GM12878 (cell line): ENCODE measurements around the gene ACVR1B. TPM values are rescaled to one million over a fixed set of nuclear protein-coding genes. Genes with fewer than 3 reads are reported as not detected.
A peak's percentile ranks its signal among the peaks of the same experiment; 100 is the strongest.

Experiments
- ATAC-seq: fragments of 200-7000 bp; cut with Tn5 transposase; 3 replicates; pipeline ENCODE4 v1.9.1; 2020; ENCODE audit warnings: mild to moderate bottlenecking, moderate library complexity
- BruUV-seq: library from RNA; stranded (reverse); fragments of 400-500 nt; replicated peaks from 2 replicates; lab custom pipeline; 2021; lab: Mats Ljungman, UMichigan
- CTCF ChIA-PET: fragments of 300-600 bp; sonication (Branson Sonifier 250); formaldehyde crosslinking; extraction: SDS; loops from one replicate; lab custom pipeline; 2021; ENCODE audit warnings: inconsistent platforms; lab: Yijun Ruan, JAX
- POLR2A ChIA-PET: fragments of 350-600 bp; formaldehyde crosslinking; extraction: SDS; loops from one replicate; lab custom pipeline; 2021; ENCODE audit warnings: inconsistent platforms; lab: Charles Lee
- RAD21 ChIA-PET: fragments of 300-600 bp; sonication (Branson Sonifier 250); formaldehyde crosslinking; loops from one replicate; lab custom pipeline; 2023; ENCODE audit warnings: antibody characterized with exemption; ENCODE audit not compliant: unreplicated experiment; lab: Charles Lee
- SMC1A ChIA-PET: fragments of 300-600 bp; sonication (Branson Sonifier 250); formaldehyde crosslinking; loops from one replicate; lab custom pipeline; 2023; ENCODE audit not compliant: unreplicated experiment, uncharacterized antibody; lab: Charles Lee
- DNase-seq: peaks from one replicate; pipeline ENCODE4 v3.0.0-alpha.2; 2011; ENCODE audit warnings: low read depth, low spot score
- FAIRE-seq: peaks from 3 replicates; lab custom pipeline; 2011; peaks lifted over from hg19 to GRCh38; lab: Jason Lieb, UNC
- H2AFZ ChIP-seq: 2 replicates; pipeline ENCODE4 v1.6.0; 2011; ENCODE audit warnings: low read depth, low read length, control low read depth; ENCODE audit not compliant: control insufficient read depth
- H3K27ac ChIP-seq: 2 replicates; pipeline ENCODE4 v1.5.1; 2011; ENCODE audit warnings: control low read depth; ENCODE audit not compliant: control insufficient read depth, insufficient read depth
- H3K27me3 ChIP-seq, 2 experiments: replicated peaks in 1 of 2; 2 replicates each; pipeline versions ENCODE4 v1.6.0 to v1.6.1; 2011; ENCODE audit warnings: low read length in 1 of 2; ENCODE audit not compliant: control insufficient read depth in 2 of 2, insufficient read depth in 2 of 2
- H3K36me3 ChIP-seq, 2 experiments: 2 replicates each; pipeline ENCODE4 v1.5.1; 2011; ENCODE audit warnings: low read length in 1 of 2; ENCODE audit not compliant: control insufficient read depth in 2 of 2, insufficient read depth in 2 of 2
- H3K4me1 ChIP-seq: 2 replicates; pipeline ENCODE4 v1.6.1; 2011; ENCODE audit warnings: mild to moderate bottlenecking, low read length, moderate library complexity, mixed read lengths; ENCODE audit not compliant: control insufficient read depth, insufficient read depth
- H3K4me2 ChIP-seq: 2 replicates; pipeline ENCODE4 v1.6.0; 2011; ENCODE audit warnings: control low read depth; ENCODE audit not compliant: control insufficient read depth, insufficient read depth
- H3K4me3 ChIP-seq: fragments of 200-600 bp; sonication (generic); 2 replicates; pipeline ENCODE4 v1.5.1; 2016
- H3K79me2 ChIP-seq: 2 replicates; pipeline ENCODE4 v1.6.0; 2011; ENCODE audit warnings: low read length; ENCODE audit not compliant: control insufficient read depth, insufficient read depth
- H3K9ac ChIP-seq: 2 replicates; pipeline ENCODE4 v1.8.0; 2011; ENCODE audit warnings: low read length, control low read depth, mixed read lengths; ENCODE audit not compliant: control insufficient read depth, insufficient read depth
- H3K9me3 ChIP-seq: replicated peaks from 3 replicates; pipeline ENCODE4 v1.5.1; 2011; ENCODE audit warnings: mild to moderate bottlenecking, low read length; ENCODE audit not compliant: control insufficient read depth, insufficient read depth
- H4K20me1 ChIP-seq: 2 replicates; pipeline ENCODE4 v1.6.0; 2011; ENCODE audit not compliant: control insufficient read depth, insufficient read depth
- ATF3 ChIP-seq: IDR thresholded peaks from 2 replicates; pipeline ENCODE4 v1.6.1; 2011; ENCODE audit warnings: low read depth, mild to moderate bottlenecking, low read length, moderate library complexity, borderline replicate concordance; ENCODE audit errors: extremely low read depth
- ATF7 ChIP-seq: fragments of 450-650 bp; IDR thresholded peaks from 2 replicates; pipeline ENCODE4 v1.6.1; 2016; ENCODE audit warnings: low read depth, mild to moderate bottlenecking
- BACH1 ChIP-seq: fragments of 450-650 bp; IDR thresholded peaks from 2 replicates; pipeline ENCODE4 v1.6.1; 2017; ENCODE audit warnings: mild to moderate bottlenecking, borderline replicate concordance
- BCLAF1 ChIP-seq: fragments of 450-650 bp; IDR thresholded peaks from 2 replicates; pipeline ENCODE4 v1.6.1; 2017; ENCODE audit warnings: antibody characterized with exemption, mild to moderate bottlenecking, moderate library complexity
- BRCA1 ChIP-seq: IDR thresholded peaks from 2 replicates; pipeline ENCODE4 v1.6.1; 2011; ENCODE audit warnings: low read depth, low read length, improper control_type of control experiment
- CREB1 ChIP-seq: IDR thresholded peaks from 2 replicates; pipeline ENCODE4 v1.6.1; 2012; ENCODE audit warnings: low read depth, mild to moderate bottlenecking, inconsistent platforms
- E4F1 ChIP-seq: fragments of 450-650 bp; IDR thresholded peaks from 2 replicates; pipeline ENCODE4 v1.6.1; 2018; ENCODE audit warnings: borderline replicate concordance, mild to moderate bottlenecking; ENCODE audit not compliant: partially characterized antibody
- ELK1 ChIP-seq: IDR thresholded peaks from 2 replicates; pipeline ENCODE4 v1.6.1; 2012; ENCODE audit warnings: low read depth, low read length, improper control_type of control experiment
- PBX3 ChIP-seq: IDR thresholded peaks from 2 replicates; pipeline ENCODE4 v1.6.1; 2011; ENCODE audit warnings: mild to moderate bottlenecking, low read depth, low read length, moderate library complexity; ENCODE audit not compliant: insufficient replicate concordance
- POLR2AphosphoS5 ChIP-seq: IDR thresholded peaks from 2 replicates; pipeline ENCODE4 v1.6.1; 2011; ENCODE audit warnings: mild to moderate bottlenecking, low read length, inconsistent platforms
- STAT3 ChIP-seq: IDR thresholded peaks from 2 replicates; pipeline ENCODE4 v1.6.1; 2011; ENCODE audit warnings: low read depth, low read length, improper control_type of control experiment
- WRNIP1 ChIP-seq: IDR thresholded peaks from 2 replicates; pipeline ENCODE4 v1.6.1; 2011; ENCODE audit warnings: low read depth, low read length, improper control_type of control experiment, borderline replicate concordance
- ZNF217 ChIP-seq: fragments of 450-650 bp; IDR thresholded peaks from 2 replicates; pipeline ENCODE4 v1.6.1; 2017; ENCODE audit warnings: antibody characterized with exemption, mild to moderate bottlenecking
- WGBS: methylation state at CpG from one replicate; pipeline ENCODE4 v1.1.6; 2016; ENCODE audit warnings: low lambda C conversion rate; ENCODE audit not compliant: insufficient replicate concordance, insufficient coverage; ENCODE audit errors: missing lambda C conversion rate; 5-methylcytosine and 5-hydroxymethylcytosine counted together
- in situ Hi-C: fragments of 300-500 bp; cut with MboI; formaldehyde crosslinking; loops from 9 replicates; pipeline ENCODE4 v1.14.3; 2018; ENCODE audit warnings: mixed read lengths
- intact Hi-C: fragments of 100-400 bp; cut with micrococcal nuclease; formaldehyde crosslinking; loops from one replicate; pipeline ENCODE4 v1.14.2; 2022; ENCODE audit not compliant: unreplicated experiment
- polyA plus RNA-seq, 11 experiments: library from polyadenylated mRNA; depleted of rRNA in 4 of 11; unstranded in 6 of 11; stranded (reverse) in 5 of 11; fragments of >200 nt; fragmentation: Nextera tagmentation in 4 of 11; fragmentation: Illumina TruSeq in 1 of 11; extraction: Ambion mirVana in 4 of 11; extraction: Trizol in 1 of 11; gene quantifications; 1 replicate in 1 of 11; 2 replicates in 10 of 11; pipeline versions ENCODE4 v1.2.1 to v1.2.3, GENCODE V29; 2011 to 2016; ENCODE audit warnings: inconsistent platforms in 2 of 11, missing spikeins in 2 of 11, low read depth in 1 of 11
- total RNA-seq, 4 experiments: library from RNA; depleted of rRNA in 3 of 4; stranded (reverse); fragments of >200 nt in 3 of 4; fragmentation: Illumina TruSeq in 1 of 4; extraction: Trizol in 1 of 4; gene quantifications; 2 replicates each; pipeline versions ENCODE4 v1.2.1 to v1.2.3, GENCODE V29; 2013 to 2021

ACVR1B gene
- total and polyA plus RNA-seq, 10 of the 15 experiments (the other 5 are each of a cell fraction or from before 2014, with no cell fraction given), result 0.02 to 0.69 (median 0.16) TPM; not detected in 2

- Histone ChIP-seq H2AFZ (no peak overlapping the region), H3K36me3 (no peaks in the 10 kb centered on the region), H4K20me1 (no peaks in the 10 kb centered on the region), H3K27me3 (peaks cover 9 to 21% of the 10 kb centered on the region in 2 experiments; a peak in 3 of 4 replicates), H3K9ac (no peak overlapping the region), H3K9me3 (no peaks in the 10 kb centered on the region), H3K4me1 (peaks cover 11% of the 10 kb centered on the region), H3K27ac (no peak overlapping the region), H3K4me3 (no peak overlapping the region), H3K4me2 (peak overlapping the region; percentile 44), H3K79me2 (no peaks in the 10 kb centered on the region)
- RAD21 ChIA-PET, result interaction anchor here (0.6 to 6.1 kb wide), 4 partner anchors 18 to 272 kb away, joined by 3 to 131 read pairs (median 4); no protein-coding TSS in a partner anchor
- intact Hi-C loops (no loop called here), in situ Hi-C loops (no loop called here)
- CTCF ChIA-PET, result interaction anchor here (0.9 to 11.3 kb wide), 4 partner anchors 13 to 118 kb away, joined by 3 to 412 read pairs (median 8); no protein-coding TSS in a partner anchor
- SMC1A ChIA-PET, result interaction anchor here (1.3 to 4.6 kb wide), 4 partner anchors 10 to 28 kb away, joined by 3 to 92 read pairs (median 20); no protein-coding TSS in a partner anchor
- FAIRE-seq, result peak; percentile 62
- no TSS peak for BruUV-seq
- POLR2A ChIA-PET, result interaction anchor here (0.9 kb wide), 1 partner anchor 17 kb away, joined by 3 read pairs; no protein-coding TSS in a partner anchor
- ATAC-seq, result peak; percentile 92
- WGBS, result 8% methylated on average over 28 of the region's 28 CpGs
- DNase-seq, result peak; percentile 32
- TF ChIP-seq ELK1, result no peak
- peak; percentile 35; the same call in 1 of the 2 replicates for TF ChIP-seq POLR2AphosphoS5
- no peak for TF ChIP-seq BACH1
- no peak for TF ChIP-seq ATF3
- no peak for TF ChIP-seq PBX3
- peak; percentile 43; the same call in 1 of the 2 replicates for TF ChIP-seq CREB1
- TF ChIP-seq BRCA1, result no peak
- no peak for TF ChIP-seq WRNIP1
- TF ChIP-seq E4F1, result no peak
- no peak; the same call in 1 of the 2 replicates for TF ChIP-seq ZNF217
- peak; percentile 62; the same call in 1 of the 2 replicates for TF ChIP-seq ATF7
- no peak for TF ChIP-seq STAT3
- TF ChIP-seq BCLAF1, result no peak
These were observed 54.6 kb downstream of the ACVR1B start for GRCh38 chr12:52005903-52006703.
